SW480 (cell line): Measurements from ENCODE around the gene FNDC1.
A peak's percentile ranks its signal among the peaks of the same experiment; 100 is the strongest.
"Not testable (repeated sequence)": the region's sequence is repeated elsewhere in the genome, so short reads cannot be mapped to it uniquely, and the experiment has no call there.

ENCODE experiments used
- DNase-seq: peaks from one replicate; pipeline ENCODE4 v3.0.0-alpha.2; 2016; ENCODE audit warnings: low spot score

Gene FNDC1

DNA sequence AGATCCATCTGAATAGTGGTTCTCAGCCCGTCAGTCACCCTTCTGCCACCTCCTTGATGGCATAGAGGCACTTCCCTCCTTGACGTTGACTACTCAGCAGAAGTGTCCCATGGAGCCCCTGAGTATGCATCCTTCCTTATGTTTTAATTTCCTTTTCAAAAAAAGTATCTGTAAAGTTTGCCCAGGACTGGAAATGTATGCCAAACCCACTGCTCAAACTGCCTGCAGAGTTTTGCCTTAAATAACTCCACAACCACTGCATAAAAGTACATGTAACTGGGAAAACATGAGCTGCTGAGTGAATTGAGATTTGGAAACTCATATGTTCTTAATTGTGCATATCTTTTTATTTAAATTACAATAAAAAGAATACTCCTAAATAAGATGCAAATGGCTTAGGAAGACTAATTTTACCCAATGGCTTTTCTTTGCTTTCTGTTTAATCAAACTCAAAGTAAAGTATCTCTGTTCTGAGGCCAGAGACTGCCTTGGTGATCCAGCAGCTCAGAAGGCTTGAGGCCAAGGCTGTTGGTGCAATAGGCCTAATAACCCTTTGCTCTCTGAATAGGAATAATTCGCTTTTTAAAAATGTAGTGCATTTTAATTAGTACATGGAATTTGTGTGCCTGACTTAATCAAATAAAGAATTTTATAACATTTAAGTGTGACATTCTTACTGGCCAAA is 90.4 kb downstream of the FNDC1 start:
- no peak for DNase-seq

DNA sequence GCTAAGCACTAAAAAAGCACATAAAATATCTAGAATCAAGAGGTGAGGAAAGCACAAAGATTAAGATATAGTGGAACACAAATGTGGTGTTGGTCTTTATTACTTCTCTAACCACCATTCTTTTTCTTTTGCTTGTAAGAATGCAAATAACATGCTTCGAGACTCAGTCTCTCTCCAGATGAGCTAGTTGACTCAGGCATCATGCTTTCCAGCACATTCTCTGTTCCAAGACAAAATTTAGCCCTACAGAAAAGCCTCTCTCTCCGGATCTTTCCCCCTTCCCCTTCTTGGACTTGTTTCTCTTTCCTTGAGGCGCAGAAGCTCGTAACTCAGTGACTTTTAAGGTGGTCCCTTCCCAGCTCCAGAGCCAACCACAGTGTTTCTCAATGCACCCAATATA is 91.0 kb downstream of the FNDC1 start:
- no peak for DNase-seq

DNA sequence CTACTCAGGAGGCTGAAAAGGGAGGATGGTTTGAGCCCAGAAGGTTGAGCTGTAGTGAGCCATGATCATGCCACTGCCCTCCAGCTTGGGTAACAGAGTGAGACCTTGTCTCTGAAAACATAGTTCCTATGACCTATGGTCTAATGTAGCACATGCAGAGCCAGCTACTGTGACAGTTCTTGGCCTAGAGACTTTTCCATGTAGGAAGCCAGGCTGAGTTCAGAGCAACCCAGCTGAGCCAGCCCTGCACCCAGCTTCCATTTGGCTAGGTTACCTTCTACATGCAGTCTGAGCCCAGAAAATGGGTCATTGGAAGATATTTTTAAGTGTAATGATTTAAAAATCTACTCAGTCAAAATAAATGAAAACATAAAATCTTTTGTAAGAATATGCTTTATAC is 92.8 kb downstream of the FNDC1 start:
- no peak for DNase-seq

- DNase-seq: no peak
These were observed 93.4 kb downstream of the FNDC1 start for GRCh38 chr6:159262586-159262985.

DNA sequence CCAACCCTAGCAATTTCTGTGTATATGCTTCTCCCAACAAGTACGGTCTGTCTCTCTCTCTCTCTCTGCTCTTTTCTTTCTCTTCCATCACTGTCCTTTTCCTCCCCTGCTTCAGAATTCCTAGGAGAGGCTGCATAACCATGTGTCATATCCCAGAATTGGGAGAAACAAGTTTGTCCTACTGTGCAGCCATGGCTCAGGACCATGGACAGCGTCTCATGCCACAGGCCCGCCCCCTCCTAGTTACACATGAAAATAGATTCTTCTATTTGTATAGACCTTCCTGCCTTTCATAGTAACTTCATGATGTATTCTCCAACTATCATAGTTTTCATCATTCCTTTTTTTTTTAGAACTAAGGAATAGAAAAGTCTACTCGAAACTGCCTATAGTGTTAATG is 98.0 kb downstream of the FNDC1 start:
- no peak for DNase-seq

GRCh38 chr6:159268511-159268910 is 99.3 kb downstream of the FNDC1 start:
- DNase-seq: no peak

- no peak for DNase-seq
These were observed 102.1 kb downstream of the FNDC1 start for GRCh38 chr6:159271257-159271656.

DNA sequence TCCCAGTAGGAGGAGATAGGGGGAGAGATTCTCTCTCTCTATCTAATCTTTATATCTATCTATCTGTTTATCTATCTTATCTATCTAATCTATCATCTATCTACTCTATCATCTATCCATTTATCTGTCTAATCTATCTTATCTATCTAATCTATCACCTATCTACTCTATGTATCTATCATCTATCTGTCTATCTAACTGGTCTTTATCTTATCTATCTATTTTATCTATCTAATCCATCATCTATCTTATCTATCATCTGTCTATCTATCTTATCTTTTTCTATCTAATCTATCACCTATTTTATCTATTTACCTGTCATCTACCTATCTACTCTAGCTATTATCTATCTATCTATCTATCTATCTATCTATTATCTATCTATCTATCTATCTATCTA is 109.4 kb downstream of the FNDC1 start:
- no peak for DNase-seq

- DNase-seq: peak; percentile 49
These were observed 110.6 kb downstream of the FNDC1 start for GRCh38 chr6:159279790-159280277.

GRCh38 chr6:159282421-159282820 is 113.2 kb downstream of the FNDC1 start:
- no peak for DNase-seq

GRCh38 chr6:159284661-159285060 is 115.5 kb downstream of the FNDC1 start:
- not testable (repeated sequence) for DNase-seq

- no peak for DNase-seq
These were observed 129.6 kb downstream of the FNDC1 start for GRCh38 chr6:159298840-159299239.

- DNase-seq: no peak
These were observed 130.4 kb downstream of the FNDC1 start for GRCh38 chr6:159299566-159299965.

- DNase-seq: no peak
These were observed 132.1 kb downstream of the FNDC1 start for GRCh38 chr6:159301277-159301676.

DNA sequence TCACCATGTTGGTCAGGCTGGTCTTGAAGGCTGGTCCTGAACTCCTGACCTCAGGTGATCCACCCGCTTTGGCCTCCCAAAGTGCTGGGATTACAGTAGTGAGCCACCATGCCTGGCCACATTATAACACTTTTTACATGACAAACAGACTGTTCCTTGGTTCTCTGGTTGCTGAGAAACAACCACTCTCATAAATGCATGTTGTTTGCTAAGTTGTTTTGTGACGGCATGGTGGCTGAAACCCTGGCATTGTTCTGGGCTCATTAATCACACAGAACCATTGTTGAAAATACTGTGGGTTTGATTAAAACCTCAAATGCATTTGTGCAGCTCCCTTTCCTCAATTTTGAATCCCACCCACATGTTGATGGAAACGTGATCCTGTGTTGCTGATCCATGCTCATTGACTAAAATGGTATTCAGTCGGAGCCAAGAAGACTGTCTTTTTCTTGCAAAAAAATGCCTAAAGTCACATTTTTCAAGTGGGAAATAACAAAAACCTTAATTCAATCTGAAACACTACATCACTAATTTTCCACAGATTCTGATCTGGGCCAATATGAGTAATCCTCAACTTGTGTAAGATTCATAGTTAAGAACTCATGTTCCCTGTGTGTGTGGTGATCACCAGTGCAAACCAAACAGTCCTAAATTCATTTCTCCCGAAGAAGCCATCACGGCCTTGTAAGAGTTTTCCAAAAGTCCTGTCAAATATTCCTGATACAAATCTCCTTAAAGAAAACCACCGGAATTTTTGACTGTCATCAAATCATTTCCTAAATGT is 132.8 kb downstream of the FNDC1 start:
- DNase-seq: no peak

DNA sequence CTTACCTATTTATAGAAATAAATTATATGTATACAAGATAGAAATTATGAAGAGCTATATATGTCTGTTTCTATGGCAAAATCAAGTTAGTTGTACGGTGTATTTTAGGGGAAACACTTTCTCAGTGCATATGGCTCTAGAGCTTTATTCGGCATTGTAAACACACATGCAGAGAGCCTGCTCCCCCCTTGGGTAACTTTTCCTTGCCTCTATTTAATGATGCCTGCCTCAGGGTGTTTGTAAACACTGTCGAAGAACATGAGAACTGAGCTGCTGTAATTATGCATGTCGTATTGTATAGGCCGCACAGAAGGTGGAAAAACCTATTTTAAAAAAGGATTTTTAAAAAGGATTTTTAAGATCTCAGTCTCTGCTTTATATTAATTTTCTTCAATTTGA is 133.4 kb downstream of the FNDC1 start:
- DNase-seq: no peak

DNA sequence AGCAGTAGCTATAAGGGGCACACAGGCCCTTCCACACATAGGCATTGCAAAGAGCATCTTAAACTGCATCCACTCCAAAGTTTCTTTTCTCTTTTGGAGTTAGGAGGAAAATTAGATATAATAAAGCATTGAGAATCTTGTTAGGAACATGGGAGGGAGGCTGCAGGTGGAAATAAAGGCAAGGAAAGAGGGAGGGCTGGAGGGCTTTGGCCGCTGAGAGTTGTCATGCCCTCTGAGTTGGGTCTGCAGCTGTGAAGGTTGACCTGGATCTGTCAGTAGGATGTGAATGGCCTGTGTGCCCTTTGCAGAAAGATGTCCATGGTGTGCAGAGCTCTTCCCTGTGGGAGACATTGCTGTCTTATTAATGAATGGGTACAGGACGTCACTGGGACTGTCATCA is 134.0 kb downstream of the FNDC1 start:
- no peak for DNase-seq

DNA sequence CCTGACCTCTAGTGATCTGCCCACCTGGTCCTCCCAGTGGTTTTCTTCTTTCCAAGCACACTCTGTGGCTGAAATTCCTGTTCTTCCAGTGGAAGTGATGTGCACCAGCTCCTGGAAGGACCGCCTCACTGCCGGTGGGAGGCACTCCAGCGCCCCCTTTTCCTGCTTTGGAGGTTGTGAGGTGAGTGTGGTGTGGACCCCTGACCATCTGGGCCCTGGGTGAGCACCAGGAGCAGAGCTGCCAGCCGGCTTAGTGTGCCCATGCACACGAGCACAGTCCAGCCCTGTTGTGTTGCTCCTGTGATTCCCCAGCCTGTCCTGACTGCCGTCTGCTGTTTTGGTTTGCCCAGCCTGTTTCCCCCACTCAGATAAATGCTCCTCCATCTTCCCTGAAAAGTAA is 134.6 kb downstream of the FNDC1 start:
- DNase-seq: no peak

- no peak for DNase-seq
These were observed 135.4 kb downstream of the FNDC1 start for GRCh38 chr6:159304641-159305040.

GRCh38 chr6:159305159-159305558 is 136.0 kb downstream of the FNDC1 start:
- DNase-seq: no peak

GRCh38 chr6:159305804-159306537 is 136.8 kb downstream of the FNDC1 start:
- DNase-seq: no peak

- no peak for DNase-seq
These were observed 138.1 kb downstream of the FNDC1 start for GRCh38 chr6:159307246-159307790.

GRCh38 chr6:159308198-159308597 is 139.0 kb downstream of the FNDC1 start:
- no peak for DNase-seq
